Endometrial microvascular endothelial cells (primary cell): ENCODE data around the gene ACAD10. TPM values are rescaled to one million over a fixed set of nuclear protein-coding genes. Genes with fewer than 3 reads are reported as not detected.

ENCODE experiments used
- in situ Hi-C: cut with HindIII; loops from 2 replicates; pipeline ENCODE4 v1.10.0; 2017; ENCODE audit warnings: low sequenced_read_pairs, low pct_unique_long_range_greater_than_20kb; ENCODE audit errors: inconsistent ontology term
- total RNA-seq: library from RNA; depleted of rRNA; stranded (reverse); fragments of >200 nt; gene quantifications from one replicate; pipeline ENCODE4 v1.2.3, GENCODE V29; 2015; ENCODE audit errors: inconsistent ontology term

The ACAD10 gene
- total RNA-seq, 1 donor from 2014 or later, result 33.2 TPM

DNA sequence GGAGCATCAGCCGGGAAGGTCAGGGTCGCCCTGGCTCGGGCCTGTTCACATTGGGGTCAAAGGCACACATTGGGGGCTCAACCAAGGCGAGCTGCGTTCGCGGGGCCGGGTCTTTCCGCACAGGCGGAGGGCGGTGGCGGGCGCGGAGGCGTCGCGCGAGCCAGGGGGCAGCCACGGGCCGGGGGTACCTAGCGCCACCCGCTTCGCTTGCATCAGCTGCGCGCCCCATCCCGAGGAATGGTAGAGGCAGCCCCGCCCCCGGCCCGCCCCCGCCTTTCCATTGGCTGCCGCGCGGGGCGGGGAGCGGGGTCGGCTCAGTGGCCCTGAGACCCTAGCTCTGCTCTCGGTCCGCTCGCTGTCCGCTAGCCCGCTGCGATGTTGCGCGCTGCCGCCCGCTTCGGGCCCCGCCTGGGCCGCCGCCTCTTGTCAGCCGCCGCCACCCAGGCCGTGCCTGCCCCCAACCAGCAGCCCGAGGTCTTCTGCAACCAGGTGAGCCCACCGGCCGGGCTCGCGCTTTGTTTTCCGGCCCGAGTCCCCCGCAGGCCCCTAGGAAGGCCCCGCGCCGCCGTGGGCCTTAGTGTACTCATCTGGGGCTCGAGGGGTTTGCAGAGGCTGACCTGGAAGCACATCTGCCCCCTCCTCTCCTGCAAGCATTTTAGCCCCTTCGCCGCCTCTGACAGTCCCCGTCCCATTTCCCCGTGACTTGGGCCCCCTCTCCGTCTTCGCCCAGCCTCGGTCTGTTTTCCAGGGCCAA is 80.9 kb downstream of the ACAD10 start, which contains the start of gene ALDH2:
TSS of gene ALDH2 (plus strand) at position 326 of the 754 bp plus-strand sequence. CDS start at position 376, 50 bp downstream.
- in situ Hi-C loops, result no loop called here

DNA sequence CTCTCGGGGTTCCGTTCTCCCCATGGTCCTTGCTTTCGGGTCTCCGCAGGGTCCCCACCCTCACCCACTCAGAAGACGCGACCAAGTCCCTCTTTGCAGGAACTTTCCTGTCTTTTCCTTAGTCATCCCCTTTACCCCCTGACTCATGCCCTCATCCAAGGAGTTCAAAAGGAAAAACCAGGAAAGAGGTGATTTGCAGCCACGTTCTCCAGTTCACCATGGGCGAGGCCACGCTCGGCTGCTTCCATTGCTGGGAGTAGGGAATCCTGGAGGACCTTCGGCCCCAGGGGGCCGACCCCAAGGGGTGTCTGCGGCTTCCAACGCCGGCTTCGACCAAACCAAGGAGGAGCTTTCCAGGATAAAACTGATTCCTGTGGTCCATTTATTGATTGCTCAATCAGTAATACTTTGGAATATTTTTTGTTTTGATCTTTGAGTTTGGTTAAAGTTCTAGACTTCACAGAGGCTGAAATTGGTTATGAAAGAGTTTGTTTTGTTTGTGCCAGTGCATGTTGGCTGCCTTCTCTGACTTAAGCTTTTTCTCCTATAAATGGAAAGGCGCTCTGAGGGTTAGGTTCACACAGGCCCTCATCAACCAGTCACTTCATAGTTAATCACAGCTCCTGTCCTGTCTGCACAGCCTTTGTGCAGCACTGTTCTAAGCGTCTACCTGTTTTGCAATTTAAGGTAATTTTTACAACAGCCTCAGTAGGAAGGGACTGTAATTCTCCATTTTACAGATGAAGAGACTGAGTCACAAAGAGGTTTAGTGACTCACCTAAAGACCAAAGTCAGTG is 81.7 kb downstream of the ACAD10 start:
- in situ Hi-C loops, result no loop called here

DNA sequence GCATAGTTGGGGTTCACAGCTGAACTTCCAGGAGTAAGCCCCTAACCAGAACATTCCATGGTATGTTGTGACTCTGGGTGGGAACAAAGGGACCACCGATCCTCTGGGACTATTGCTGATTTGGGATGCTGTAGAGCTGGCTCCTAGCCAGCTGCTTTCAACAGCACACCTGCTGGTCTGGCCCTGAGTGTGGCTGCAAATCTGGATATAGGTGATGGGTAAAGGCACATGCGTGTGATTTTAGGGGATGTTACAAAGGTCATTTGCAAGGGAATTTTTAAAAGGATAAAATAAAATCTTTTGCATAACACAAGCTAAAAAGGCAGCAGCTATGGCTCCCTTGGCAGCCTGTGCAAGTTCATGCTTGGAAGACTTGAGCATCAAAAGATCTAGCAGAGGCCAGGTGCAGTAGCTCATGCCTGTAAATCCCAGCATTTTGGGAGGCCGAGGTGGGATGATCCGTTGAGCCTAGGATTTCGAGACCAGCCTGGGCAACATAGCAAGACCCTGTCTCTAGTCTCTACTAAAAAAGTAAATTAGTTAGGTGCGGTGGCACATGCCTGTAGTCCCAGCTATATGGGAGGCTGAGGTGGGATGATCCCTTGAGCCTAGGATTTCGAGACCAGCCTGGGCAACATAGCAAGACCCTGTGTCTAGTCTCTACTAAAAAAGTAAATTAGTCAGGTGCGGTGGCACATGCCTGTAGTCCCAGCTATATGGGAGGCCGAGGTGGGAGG is 82.5 kb downstream of the ACAD10 start:
- in situ Hi-C loops, result no loop called here

DNA sequence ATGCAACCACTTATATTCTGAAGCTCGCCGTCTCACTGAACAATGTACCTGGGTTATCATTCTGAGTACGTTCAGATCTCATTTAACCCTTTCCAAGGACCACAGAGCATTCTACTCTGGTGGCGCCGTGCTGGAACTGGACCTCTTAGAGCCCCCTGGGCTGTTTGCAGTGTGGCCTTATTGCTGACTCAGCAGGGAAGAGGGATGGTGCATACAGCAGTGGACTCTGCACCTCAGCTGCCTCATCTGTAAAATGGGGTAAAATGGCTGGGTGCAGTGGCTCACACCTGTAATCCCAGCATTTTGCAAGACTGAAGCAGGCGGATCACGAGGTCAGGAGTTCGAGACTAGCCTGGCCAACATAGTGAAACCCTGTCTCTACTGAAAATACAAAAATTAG is 83.7 kb downstream of the ACAD10 start:
- in situ Hi-C loops, result no loop called here

DNA sequence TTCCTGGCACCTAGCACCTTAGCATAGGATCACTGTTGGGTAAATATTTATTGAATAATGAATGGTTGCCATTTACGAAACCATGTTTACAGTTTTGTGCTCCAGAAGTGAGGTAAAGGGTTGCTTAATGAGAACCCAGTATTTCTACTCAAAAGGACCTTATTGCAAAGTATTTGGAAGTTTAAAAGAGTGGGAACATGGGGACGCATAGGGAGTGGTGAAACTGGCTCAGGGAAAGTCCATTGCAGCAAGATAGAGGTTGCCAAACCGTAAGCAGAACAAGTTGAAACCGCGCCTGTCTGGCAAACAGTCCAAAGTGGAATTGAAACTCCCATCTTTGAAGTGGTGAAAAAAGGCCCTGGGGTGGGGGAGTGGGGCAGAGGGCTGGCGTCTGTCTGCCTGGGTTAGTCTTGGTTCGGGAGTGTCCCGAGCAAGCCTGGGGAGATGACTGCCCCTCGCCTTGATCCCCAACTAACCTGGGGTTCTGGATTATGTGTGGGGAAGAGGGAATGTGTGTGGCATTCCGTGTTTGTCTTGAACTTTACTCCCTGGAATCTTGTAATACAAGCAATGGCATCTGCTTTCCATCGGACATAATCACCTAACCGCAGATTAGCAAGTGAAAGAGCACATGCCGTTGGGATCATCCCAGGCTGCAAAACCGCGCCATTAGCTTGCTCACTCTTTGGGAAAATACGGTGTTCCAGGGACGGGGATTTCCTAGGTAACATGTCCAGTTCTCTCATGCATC is 88.1 kb downstream of the ACAD10 start:
- in situ Hi-C loops, result no loop called here

DNA sequence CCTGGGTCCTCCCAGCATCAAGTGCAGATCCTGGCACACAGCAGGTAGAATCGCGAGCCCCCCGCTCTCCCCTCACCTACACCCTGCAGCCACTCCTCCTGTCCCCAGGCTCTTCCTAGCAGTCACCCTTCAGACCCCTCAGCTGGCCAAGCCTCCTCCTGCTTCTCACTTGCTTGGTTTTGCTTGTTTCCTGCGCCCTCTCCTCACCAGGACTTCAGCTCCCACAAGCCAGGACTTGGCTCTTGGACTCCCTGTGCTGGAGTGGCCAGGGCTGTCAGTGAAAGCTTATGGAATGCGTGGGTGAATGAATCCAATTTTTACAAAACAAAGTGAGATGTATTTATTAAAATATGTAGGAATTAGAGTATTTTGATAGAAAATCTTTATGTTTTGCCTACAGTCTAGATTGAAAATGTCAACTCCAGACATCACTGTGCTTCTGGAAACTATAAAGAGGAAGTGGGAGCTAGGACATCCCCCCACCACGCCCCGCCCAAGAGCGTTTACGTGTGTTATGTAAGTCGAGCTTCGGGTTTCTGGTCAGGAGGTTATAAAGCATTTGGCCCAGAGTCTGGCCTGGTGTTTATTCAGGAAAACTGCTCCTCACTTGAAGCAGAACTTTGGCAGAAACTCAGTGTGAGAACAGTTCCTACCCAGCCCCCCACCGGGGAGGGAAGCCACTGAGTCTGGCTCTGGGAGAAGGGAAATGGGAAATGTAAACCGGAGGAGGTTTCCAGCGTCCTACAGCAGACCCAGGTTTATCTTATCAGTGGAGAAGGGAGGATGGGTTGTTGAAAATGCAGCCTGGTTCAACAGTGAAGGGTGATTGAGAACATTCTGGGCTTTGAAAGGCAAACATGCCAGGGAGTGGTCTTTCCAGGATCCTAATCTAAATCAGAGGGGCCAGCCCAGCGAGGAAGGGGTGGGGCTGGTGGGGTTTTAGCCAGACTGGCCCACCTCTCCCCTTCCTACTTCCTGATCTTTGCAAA is 89.6 kb downstream of the ACAD10 start:
- in situ Hi-C loops, result no loop called here

DNA sequence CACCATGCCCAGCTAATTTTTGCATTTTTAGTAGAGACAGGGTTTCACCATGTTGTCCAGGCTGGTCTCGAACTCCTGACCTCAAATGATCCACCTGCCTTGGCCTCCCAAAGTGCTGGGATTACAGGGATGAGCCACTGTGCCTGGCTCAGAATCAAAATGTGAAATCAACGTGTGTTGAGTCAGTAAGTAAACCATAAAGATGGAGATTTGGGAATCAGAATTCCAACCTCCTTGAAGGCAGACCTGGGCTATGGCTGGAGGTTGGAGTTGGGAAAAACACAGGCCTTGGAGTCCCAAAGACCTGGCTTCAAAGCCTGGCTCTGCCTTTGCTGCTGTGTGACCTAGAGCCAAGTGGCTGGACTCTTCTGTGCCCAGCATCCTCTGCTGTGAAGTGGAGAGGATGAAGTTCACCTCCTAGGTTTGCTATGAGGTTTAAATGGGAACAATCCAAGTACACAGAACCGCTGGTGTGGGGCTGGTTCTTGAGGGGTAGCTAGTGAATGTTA is 91.0 kb downstream of the ACAD10 start:
- in situ Hi-C loops, result no loop called here

DNA sequence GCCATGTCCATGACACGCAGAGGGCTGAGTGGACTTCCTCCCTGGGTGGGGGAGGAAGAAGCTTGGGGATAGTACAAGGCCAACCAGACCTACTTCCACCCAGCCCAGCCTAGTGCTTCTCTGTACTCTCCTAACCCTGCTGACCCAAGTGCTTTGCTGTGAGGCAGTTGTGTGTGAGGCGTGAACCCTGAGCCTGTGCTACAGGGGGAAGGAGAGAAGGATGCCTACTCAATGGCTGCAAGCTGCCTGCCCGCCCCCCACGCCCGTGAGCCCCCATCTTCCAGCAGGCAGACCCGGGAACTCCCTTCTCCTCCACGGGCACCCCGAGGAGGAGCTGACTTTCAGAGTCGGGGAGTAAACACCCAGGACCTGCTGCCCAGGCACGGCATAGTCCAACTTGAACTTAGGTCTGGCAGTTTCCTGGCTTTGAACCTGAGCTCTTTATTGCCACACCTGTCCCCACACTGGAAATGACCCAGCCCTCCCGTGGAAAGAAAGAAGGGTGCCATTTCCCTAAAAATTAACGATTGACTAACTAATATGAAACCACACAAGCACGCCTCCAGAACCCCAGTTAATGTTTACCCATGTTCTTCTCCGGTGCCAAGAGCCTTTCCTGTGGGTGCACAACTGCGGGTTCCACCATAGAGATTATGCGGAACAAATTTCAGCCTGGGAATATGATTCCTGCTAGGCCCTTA is 91.6 kb downstream of the ACAD10 start:
- in situ Hi-C loops, result no loop called here

DNA sequence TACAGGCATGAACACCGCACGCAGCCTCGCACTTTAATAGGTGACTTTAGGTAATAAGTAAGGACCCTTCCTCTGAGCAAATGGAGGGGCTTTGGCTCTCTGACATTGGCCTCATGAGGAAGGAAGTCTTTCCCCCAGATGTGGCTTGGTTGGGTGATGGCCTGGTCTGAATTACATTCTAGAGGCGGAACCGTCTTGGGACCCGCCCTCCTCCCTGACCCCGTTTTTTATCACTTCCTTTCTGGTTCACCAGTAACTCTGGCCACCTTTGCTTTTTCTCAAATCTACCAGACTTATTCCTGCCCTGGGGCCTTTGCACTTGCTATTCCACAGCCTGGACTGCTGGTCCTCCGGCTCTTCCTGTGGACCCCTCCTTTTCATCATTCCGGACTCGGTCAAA is 94.3 kb downstream of the ACAD10 start:
- in situ Hi-C loops, result no loop called here

DNA sequence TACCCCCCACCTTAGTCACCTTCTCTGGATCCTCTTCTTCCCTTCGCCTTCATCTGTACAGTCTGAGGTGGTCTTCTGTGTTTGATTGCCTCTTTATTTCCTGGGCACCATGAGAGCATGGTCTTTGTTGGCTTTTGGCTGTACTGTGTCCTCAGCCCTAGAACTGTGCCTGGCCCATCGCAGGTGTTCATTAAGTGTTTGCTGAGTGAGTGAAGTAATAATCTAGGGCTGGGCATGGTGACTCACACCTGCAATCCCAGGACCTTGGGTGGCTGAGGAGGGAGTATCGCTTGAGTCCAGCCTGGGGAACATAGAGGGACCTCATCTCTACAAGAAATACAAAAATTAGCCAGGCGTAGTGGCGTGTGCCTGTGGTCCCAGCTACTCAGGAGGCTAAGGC is 94.8 kb downstream of the ACAD10 start:
- in situ Hi-C loops, result no loop called here

DNA sequence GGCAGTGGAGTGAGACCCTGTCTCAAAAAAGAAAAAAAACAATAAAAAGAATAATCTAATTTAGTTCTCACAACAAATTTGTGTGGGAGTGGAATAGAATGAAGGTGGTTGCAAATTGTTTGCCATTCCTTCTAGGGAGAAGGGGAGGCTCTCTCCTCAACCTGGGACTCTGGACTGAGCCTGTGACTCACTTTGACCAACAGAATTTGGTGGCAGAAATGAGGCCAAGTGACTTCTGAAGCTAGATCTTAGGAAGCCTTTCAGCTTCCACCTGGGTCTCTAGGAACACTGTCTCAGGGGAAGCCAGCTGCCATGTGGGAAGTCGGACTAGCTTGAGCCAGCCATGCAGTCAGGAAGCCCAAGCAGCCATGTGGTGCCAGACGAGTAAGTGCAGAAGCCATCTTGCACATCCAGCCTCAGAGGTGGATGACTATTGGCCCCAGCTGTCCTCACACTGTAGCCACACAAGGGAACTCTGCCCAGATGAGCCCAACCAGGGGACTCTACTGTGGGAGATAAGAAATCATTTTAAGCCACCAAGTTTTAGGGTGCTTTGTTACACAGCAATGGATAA is 95.3 kb downstream of the ACAD10 start:
- in situ Hi-C loops, result no loop called here

DNA sequence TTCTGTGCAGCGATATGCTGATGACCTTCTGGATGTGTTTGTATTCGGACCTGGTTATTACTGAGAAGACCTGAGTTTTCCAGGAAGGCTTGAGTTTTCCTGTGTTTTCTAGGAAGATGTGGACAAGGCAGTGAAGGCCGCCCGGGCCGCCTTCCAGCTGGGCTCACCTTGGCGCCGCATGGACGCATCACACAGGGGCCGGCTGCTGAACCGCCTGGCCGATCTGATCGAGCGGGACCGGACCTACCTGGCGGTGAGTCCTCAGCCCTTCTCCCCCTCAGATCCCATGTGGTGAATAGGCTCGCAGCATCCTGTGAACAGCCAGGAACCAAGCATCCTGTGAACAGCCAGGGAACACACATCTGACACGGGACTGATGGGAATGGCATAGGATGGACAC is 97.2 kb downstream of the ACAD10 start:
- in situ Hi-C loops, result no loop called here

DNA sequence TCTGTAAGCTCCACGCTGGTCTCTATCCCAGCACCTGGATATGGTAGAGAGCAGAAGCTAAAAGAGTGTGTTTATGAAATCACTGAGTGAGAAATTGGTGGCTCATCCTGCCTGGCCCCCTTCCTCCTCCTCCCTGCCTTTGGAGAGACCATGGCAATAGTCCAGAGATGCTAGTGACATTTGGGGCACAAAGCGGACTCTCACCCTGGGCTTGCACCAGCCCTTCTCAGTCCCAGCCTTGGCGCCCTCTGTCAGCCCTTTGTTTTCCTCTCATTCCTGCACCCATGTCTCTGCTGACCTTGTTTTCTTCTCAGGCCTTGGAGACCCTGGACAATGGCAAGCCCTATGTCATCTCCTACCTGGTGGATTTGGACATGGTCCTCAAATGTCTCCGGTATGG is 99.1 kb downstream of the ACAD10 start:
- in situ Hi-C loops, result no loop called here

DNA sequence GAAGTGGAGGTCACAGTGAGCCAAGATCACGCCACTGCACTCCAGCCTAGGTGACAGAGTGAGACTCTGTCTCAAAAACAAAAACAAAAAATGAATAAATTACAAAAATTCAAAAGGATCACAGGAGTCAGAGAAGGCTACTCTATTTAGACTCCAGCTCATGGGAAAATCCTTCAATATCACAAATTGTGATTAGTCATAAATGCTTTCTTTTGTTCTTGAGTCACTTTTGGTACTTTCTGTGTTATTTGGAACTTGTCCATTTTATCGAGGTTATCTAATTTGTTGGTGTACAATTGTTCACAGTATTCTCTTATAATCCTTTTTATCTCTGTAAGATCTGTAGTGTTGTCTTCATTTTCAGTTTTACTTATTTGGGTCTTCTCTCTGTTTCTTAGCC is 99.8 kb downstream of the ACAD10 start:
- in situ Hi-C loops, result no loop called here

DNA sequence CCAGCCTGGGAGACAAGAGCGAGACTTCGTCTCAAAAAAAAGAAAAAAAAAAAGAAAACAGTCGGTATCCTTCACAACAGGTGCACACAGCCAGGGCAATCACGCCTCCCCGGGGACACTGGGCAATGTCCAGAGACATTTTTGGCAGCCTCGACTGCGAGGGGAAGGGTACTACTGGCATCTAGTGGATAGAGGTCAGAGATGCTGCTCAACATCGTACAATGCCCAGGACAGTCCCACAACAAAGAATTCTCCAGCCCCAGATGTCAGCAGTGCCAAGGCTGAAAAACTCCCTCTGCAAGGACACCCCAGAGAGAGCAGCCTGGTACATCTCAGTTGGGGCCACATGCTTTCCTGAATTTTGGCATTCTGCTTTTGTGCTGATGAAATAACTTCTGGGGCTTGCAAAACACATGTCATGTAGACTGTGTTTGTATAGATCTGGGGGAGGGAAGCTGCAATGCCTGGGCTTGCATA is 102.4 kb downstream of the ACAD10 start:
- in situ Hi-C loops, result no loop called here

DNA sequence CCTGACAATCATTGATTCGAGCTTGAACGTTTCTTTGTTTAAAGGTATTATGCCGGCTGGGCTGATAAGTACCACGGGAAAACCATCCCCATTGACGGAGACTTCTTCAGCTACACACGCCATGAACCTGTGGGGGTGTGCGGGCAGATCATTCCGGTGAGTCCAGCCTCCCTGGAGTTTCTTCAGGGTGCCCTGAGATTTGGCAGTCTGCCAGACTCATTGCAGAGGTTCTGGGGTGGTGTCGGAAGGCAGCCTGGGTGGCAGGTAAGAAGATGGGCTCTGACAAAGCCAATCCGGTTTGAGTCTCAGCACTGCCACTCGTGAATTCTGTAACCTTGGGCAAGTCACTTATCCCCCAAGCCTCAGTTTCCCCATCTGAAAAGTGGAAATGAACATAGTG is 103.9 kb downstream of the ACAD10 start:
- in situ Hi-C loops, result no loop called here

DNA sequence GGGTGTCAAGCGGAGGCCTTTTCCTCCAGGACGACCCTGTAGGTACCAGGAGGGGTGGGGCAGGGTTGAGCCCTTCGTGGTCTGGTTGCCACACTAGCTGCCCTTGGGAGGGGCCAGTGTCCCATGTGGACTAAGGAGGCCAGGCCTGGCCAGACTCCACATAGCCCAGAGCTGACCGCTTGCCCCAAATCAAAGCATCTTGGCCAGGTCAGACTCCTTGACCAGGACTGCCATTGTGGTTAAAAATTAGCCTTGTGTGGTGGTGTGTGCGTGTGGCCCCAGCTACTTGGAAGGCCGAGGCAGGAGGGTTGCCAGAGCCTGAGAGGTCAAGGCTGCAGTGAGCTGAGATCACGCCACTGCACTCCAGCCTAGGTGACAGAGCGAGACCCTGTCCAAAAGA is 105.7 kb downstream of the ACAD10 start:
- in situ Hi-C loops, result no loop called here
